Peyer's patch (tissue), 4 donors: ENCODE data around the gene PTCH1.

ENCODE experiments used
- CTCF ChIP-seq, 6 experiments: fragments of 450-650 bp in 4 of 6; fragments of 200-600 bp in 2 of 6; sonication (generic) in 1 of 6; IDR thresholded peaks; one replicate each; pipeline ENCODE4 v1.5.1; 2017 to 2019; ENCODE audit warnings: antibody characterized with exemption in 6 of 6, mild to moderate bottlenecking in 3 of 6, moderate library complexity in 1 of 6
- POLR2A ChIP-seq, 2 donors: fragments of 450-650 bp; IDR thresholded peaks; one replicate each; pipeline ENCODE4 v1.5.1; 2017; ENCODE audit warnings: antibody characterized with exemption in 2 of 2, mild to moderate bottlenecking in 2 of 2, moderate library complexity in 2 of 2

- TF ChIP-seq CTCF (IDR thresholded peaks at IDR 0.05): no peak
- no peak for TF ChIP-seq POLR2A (IDR thresholded peaks at IDR 0.05)
Measured at GRCh38 chr9:95459178-95459577, 57.6 kb downstream of the PTCH1 start.
